Kasumi-1 (cell line): ENCODE data around the gene POLR2E.

Experiments
- DNase-seq, 2 experiments: peaks; one replicate each; lab custom pipeline; 2025; lab: John Stamatoyannopoulos, UW

POLR2E gene

GRCh38 chr19:1110809-1111640, 15.8 kb upstream of the POLR2E start:
- no peak for DNase-seq

GRCh38 chr19:1109697-1110671, 14.8 kb upstream of the POLR2E start:
- no peak for DNase-seq

- DNase-seq: no peak
These were observed 13.9 kb upstream of the POLR2E start for GRCh38 chr19:1109032-1109551.

GRCh38 chr19:1108291-1109031, 13.3 kb upstream of the POLR2E start:
- DNase-seq: no peak

- no peak for DNase-seq
These were observed 12.6 kb upstream of the POLR2E start for GRCh38 chr19:1107661-1108261.

- peak; percentile 59 to 60 for DNase-seq
These were observed 11.9 kb upstream of the POLR2E start for GRCh38 chr19:1106841-1107660.

- DNase-seq: no peak
These were observed 11.0 kb upstream of the POLR2E start for GRCh38 chr19:1105873-1106840.

GRCh38 chr19:1105008-1105872, 10.1 kb upstream of the POLR2E start:
- no peak for DNase-seq

- DNase-seq: peak; percentile 32 to 47
These were observed 9.3 kb upstream of the POLR2E start for GRCh38 chr19:1104311-1105007.

- peak; percentile 93 to 95 for DNase-seq
These were observed 8.6 kb upstream of the POLR2E start, which contains the start of gene GPX4 for GRCh38 chr19:1103708-1104310. Gene GPX4, plus strand, starts transcription at chr19:1103994. Its CDS starts 50 bp downstream, at chr19:1104044.

- no peak for DNase-seq
These were observed 8.0 kb upstream of the POLR2E start for GRCh38 chr19:1103132-1103707.

- no peak for DNase-seq
These were observed 7.4 kb upstream of the POLR2E start for GRCh38 chr19:1102407-1103131.

- peak; percentile 84 to 89 for DNase-seq
These were observed 6.1 kb upstream of the POLR2E start for GRCh38 chr19:1101337-1101698.

- DNase-seq: no peak
These were observed 3.2 kb upstream of the POLR2E start for GRCh38 chr19:1098177-1099051.

GRCh38 chr19:1097810-1098176, 2.6 kb upstream of the POLR2E start:
- no peak for DNase-seq
